Large intestine (tissue), 3 donors: ENCODE data around the gene AP1M1. TPM values are rescaled to one million over a fixed set of nuclear protein-coding genes. Genes with fewer than 3 reads are reported as not detected.
A peak's percentile ranks its signal among the peaks of the same experiment; 100 is the strongest.

ENCODE experiments used
- DNase-seq, 2 donors: peaks; one replicate each; pipeline versions ENCODE4 v3.0.0 to v3.0.0-alpha.2; 2013
- H3K27ac ChIP-seq: one replicate; pipeline ENCODE4 v1.5.1; 2013; ENCODE audit warnings: low read length
- H3K27me3 ChIP-seq: 2 replicates; pipeline ENCODE4 v1.6.1; 2013; ENCODE audit warnings: low read length; ENCODE audit not compliant: control insufficient read depth, insufficient read depth
- H3K36me3 ChIP-seq: 2 replicates; pipeline ENCODE4 v1.6.1; 2013; ENCODE audit warnings: low read length; ENCODE audit not compliant: control insufficient read depth, insufficient read depth
- H3K4me1 ChIP-seq: one replicate; pipeline ENCODE4 v1.6.1; 2013; ENCODE audit warnings: low read length; ENCODE audit not compliant: control insufficient read depth, insufficient read depth
- H3K4me3 ChIP-seq: one replicate; pipeline ENCODE4 v1.5.1; 2013; ENCODE audit warnings: low read length
- H3K9me3 ChIP-seq: one replicate; pipeline ENCODE4 v1.6.1; 2013; ENCODE audit warnings: mild to moderate bottlenecking, low read depth, low read length, moderate library complexity; ENCODE audit not compliant: control insufficient read depth
- WGBS: methylation state at CpG from one replicate; pipeline ENCODE4 v1.1.5; 2013; ENCODE audit warnings: low lambda C conversion rate; ENCODE audit not compliant: insufficient coverage; 5-methylcytosine and 5-hydroxymethylcytosine counted together
- polyA plus RNA-seq: library from polyadenylated mRNA; unstranded; fragments of 120-200 nt; gene quantifications from one replicate; pipeline ENCODE4 v1.2.1, GENCODE V29; 2013

Gene AP1M1
- polyA plus RNA-seq, 1 donor, result 32.8 TPM

DNA sequence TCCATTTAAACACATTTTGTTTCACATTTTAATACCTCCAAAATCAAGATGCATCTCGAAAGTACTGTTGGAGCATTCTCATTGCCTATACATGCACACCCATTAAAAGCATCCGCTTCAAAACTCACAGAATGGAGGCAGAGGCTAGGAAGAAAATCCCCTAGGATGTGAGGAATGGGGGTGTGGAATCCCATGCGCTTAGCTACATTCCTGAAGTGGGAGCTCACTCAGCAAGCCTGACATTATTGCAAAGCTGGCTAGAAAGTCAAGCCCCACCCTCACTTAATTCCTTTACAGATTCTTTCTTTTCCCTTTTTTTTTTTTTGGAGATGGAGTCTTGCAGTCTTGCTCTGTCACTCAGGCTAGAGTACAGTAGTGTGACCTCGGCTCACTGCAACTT, 17.1 kb upstream of the AP1M1 start:
- H3K9me3 ChIP-seq, result peaks cover under 1% of the 10 kb centered on the region
- H3K27me3 ChIP-seq, result no peaks in the 10 kb centered on the region
- no peak overlapping the region for H3K4me3 ChIP-seq
- no CpG with 5 or more reads among the region's 4 CpGs for WGBS
- H3K27ac ChIP-seq, result no peak overlapping the region
- no peaks in the 10 kb centered on the region for H3K36me3 ChIP-seq
- DNase-seq, result no peak
- H3K4me1 ChIP-seq, result peaks cover 3% of the 10 kb centered on the region

DNA sequence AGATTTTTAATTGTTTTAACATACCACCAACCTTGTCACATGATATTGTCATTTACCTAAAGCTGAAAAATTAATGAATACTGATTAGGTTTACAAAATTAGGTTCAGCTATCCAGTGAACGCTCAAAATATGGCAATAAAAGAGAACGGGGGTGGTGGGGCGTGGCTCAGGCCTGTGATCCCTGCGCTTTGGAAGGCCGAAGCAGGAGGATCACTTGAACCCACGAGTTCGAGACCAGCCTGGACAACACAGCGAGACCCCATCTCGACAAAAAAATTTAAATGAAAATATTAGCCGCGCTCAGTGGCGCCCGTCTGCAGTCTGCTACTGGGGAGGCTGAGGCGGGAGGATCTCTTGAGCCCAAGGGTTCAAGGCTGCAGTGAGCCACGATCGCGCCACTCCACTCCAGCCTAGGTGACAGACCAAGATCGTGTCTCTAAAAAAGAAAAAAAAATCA, 13.0 kb upstream of the AP1M1 start:
- peaks cover 18% of the 10 kb centered on the region for H3K36me3 ChIP-seq
- no peak for DNase-seq
- peaks cover 6% of the 10 kb centered on the region for H3K4me1 ChIP-seq
- H3K27ac ChIP-seq, result peak overlapping the region; percentile 53
- no peaks in the 10 kb centered on the region for H3K27me3 ChIP-seq
- WGBS, result 100% methylated on average over 1 of the region's 18 CpGs
- H3K9me3 ChIP-seq, result no peaks in the 10 kb centered on the region
- peak overlapping the region; percentile 100 for H3K4me3 ChIP-seq

DNA sequence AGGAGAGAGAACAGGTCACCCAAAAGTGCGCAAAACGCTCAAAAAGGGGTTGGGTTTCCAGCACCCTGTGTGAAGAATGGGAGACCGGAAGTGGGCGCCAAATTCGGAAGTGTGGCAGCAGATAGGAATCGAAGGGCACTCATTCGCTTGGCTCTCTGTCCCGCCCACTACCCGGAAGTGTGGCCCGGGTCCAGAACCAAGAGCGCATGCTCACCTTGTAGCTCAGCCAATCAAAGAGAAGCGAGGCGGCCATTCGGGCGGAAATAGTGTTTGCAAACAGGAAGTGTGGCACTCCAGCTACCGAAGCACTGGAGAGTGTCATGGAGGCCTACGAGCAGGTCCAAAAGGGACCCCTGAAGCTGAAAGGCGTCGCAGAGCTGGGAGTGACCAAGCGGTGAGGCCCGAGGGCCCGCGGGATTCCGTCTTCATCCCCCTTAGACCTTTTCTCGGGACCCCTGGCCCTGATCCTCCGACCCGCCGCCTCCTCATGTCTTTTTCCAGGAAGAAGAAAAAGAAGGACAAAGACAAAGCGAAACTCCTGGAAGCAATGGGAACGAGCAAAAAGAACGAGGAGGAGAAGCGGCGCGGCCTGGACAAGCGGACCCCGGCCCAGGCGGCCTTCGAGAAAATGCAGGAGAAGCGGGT, 12.5 kb upstream of the AP1M1 start, which contains the start of gene FAM32A:
FAM32A (plus strand) TSS at position 288 of the 645 bp plus-strand sequence; CDS start at position 321, 33 bp downstream.
- Histone ChIP-seq H3K9me3 (no peaks in the 10 kb centered on the region), H3K36me3 (peaks cover 24% of the 10 kb centered on the region), H3K27me3 (no peaks in the 10 kb centered on the region), H3K4me3 (peak within 1 kb of the TSS; percentile 100), H3K27ac (peak within 1 kb of the TSS; percentile 89), H3K4me1 (peaks cover 6% of the 10 kb centered on the region)
- peak; percentile 99 for DNase-seq
- 0% methylated on average over 2 of the region's 39 CpGs for WGBS

DNA sequence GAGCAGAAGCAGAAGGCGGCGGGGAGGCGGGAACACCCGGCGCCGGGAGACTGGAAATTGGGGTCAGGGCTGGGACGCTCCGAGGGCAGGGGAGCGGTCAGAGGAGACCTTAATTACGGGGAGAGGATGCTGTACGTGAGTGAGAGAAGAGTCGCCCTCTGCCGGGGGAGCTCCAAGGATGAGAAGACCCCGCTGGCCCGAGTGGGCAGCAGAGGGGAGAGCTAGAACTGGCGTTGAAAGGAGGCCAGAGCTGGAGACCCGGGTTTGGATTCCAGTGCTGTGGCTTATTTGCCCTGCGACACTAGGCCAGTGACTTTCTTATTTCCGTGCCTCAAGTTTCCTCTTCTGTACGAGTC, 12.0 kb upstream of the AP1M1 start:
- WGBS, result no CpG with 5 or more reads among the region's 20 CpGs
- Histone ChIP-seq H3K27ac (peak overlapping the region; percentile 89), H3K9me3 (no peaks in the 10 kb centered on the region), H3K4me1 (peaks cover 6% of the 10 kb centered on the region), H3K27me3 (no peaks in the 10 kb centered on the region), H3K4me3 (peak overlapping the region; percentile 100), H3K36me3 (peaks cover 29% of the 10 kb centered on the region)
- peak; percentile 18 to 43 for DNase-seq

DNA sequence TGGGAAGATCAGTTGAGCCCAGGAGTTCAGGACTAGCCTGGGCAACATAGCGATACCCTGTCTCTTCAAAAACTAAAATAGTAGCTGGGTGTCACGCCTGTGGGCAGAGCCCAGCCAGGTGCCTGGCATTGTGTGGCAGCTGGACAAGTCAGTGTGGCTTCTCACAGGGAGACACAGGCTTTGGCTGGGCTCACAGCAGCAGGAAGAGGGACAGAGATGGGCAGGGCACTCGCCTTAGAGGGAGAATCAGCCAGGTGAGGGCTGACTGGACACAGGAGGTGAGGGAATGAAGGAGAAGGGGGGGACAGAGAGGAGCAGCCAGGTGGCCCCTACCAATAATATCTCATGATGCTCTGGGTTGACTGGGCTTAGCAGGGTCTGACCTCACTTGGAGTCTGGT, 9.2 kb upstream of the AP1M1 start:
- H3K27me3 ChIP-seq, result no peaks in the 10 kb centered on the region
- H3K36me3 ChIP-seq, result peaks cover 48% of the 10 kb centered on the region
- no CpG with 5 or more reads among the region's 3 CpGs for WGBS
- H3K9me3 ChIP-seq, result no peaks in the 10 kb centered on the region
- H3K4me1 ChIP-seq, result peaks cover 6% of the 10 kb centered on the region
- H3K4me3 ChIP-seq, result no peak overlapping the region
- no peak overlapping the region for H3K27ac ChIP-seq
- no peak for DNase-seq

DNA sequence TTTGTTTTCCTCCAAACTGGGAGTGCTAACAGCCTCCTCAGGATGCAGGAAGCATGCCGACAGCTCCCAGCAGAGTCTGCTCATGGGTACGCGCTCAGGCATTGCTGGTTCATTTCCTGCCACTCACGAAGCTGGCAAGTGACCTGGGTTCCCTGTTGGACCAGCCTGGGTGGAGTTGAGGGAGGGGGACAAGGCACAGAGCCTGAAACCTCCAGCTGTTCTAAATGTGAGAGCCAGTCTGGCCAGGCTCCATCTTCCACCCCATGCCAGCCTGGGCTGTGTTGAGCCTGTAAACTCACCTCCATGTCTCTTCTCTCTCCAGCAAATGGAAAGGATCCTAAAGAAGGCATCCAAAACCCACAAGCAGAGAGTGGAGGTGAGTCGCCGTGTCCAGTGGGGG, 7.5 kb upstream of the AP1M1 start:
- peaks cover 3% of the 10 kb centered on the region for H3K4me1 ChIP-seq
- H3K9me3 ChIP-seq, result no peaks in the 10 kb centered on the region
- no peak for DNase-seq
- peaks cover 50% of the 10 kb centered on the region for H3K36me3 ChIP-seq
- no peaks in the 10 kb centered on the region for H3K27me3 ChIP-seq
- H3K4me3 ChIP-seq, result no peak overlapping the region
- no CpG with 5 or more reads among the region's 6 CpGs for WGBS
- H3K27ac ChIP-seq, result no peak overlapping the region

DNA sequence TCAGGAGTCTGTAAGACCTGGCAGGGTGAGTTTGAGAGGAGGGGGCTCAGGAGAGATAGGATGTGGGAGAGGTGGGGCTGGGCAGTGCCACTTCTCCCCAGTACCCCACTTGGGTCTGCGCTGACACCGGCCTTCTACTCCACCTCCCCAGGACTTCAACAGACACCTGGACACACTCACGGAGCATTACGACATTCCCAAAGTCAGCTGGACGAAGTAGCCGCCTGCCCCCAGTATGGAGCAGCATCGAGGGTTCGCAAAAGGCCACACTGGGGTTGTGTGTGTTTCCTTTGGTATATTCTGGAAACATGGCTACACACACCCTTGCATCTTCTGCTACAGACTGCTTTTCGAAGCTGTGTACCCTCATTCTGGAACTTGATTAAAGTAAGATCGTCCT, 7.0 kb upstream of the AP1M1 start:
- Histone ChIP-seq H3K4me1 (peaks cover 3% of the 10 kb centered on the region), H3K9me3 (no peaks in the 10 kb centered on the region), H3K36me3 (peaks cover 50% of the 10 kb centered on the region), H3K4me3 (no peak overlapping the region), H3K27ac (no peak overlapping the region), H3K27me3 (no peaks in the 10 kb centered on the region)
- WGBS, result no CpG with 5 or more reads among the region's 10 CpGs
- DNase-seq, result no peak

DNA sequence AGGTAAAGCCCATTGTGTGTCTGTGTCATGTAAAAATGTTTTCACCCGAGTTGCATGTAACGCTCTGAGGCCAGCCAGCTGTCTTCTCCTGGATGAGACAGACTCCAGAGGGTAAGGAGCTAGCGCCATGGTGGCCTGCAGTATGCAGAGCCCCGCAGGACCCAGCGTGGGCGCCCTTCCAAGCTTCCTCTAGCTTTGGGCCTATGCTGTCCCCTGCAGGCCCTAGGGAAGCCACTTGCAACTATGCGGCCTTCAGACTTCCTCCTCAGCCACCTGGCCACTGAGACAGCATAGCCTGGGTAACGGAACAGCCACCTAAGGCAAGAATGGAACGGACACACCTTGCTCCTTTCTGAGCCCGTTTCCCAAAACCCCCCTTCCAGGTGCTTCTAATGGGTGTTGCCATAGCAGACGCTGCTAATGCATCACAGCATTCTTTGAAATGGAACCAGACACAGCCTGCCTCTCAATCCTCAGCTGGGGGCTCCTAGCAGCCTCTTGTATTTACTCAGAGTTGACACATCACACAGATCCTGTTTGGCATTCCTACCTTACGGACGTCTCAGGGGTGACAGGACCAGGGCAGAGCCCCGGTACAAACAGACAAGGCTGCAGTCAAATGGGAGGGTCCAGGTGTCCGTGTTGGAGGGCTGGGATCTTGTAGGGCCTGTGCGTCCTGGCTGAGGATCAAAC, 6.3 kb upstream of the AP1M1 start:
- no peak overlapping the region for H3K4me3 ChIP-seq
- peaks cover 9% of the 10 kb centered on the region for H3K4me1 ChIP-seq
- no CpG with 5 or more reads among the region's 16 CpGs for WGBS
- H3K27me3 ChIP-seq, result no peaks in the 10 kb centered on the region
- no peak overlapping the region for H3K27ac ChIP-seq
- DNase-seq, result no peak
- peaks cover 50% of the 10 kb centered on the region for H3K36me3 ChIP-seq
- H3K9me3 ChIP-seq, result no peaks in the 10 kb centered on the region

DNA sequence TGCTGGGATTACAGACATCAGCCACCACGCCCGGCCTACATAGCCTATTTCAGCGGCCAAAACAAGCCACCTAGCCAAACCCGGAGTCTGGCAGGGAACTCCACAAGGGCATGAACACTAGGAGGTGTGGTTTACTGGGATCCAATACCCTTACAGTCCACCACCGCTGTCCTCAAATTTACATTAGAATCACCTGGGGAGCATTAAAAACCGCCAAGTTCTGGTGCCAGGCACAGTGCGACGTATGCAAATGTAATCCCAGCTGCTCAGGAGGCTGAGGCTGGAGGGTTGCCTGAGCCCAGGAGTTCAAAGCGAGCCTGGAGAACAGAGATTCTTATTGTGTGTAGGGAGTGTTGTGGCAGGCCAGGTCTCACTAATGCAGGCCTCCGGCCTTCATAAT, 4.2 kb upstream of the AP1M1 start:
- WGBS, result no CpG with 5 or more reads among the region's 10 CpGs

DNA sequence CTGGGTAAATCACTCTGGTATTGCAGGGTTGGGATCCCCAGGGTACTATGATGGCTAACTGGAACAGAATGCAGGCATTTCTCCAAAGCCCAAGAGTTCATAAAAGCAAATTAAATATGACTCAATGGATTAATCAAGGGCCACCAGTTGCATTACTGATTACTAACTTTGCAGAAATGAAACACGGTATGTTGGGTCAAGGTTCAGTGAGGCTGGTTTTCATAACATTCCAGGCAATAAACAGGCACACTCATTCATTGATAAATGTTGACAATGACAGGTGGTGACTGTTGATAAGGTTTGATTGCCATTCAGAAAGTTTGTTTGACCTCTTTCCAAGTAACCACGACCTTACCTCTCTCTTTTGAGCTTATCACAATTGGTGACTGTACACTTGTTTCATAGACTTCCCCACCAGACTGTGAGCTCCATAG, 506 bp upstream of the AP1M1 start:
- H3K27ac ChIP-seq, result peak overlapping the region; percentile 91
- no CpG with 5 or more reads among the region's 2 CpGs for WGBS
- DNase-seq, result peak; percentile 83 to 95
- H3K4me3 ChIP-seq, result peak overlapping the region; percentile 95
- H3K4me1 ChIP-seq, result peaks cover 45% of the 10 kb centered on the region
- H3K36me3 ChIP-seq, result peaks cover 16% of the 10 kb centered on the region
- no peaks in the 10 kb centered on the region for H3K9me3 ChIP-seq
- H3K27me3 ChIP-seq, result no peaks in the 10 kb centered on the region

More for the DNA sequence above, 4.2 kb upstream of the AP1M1 start:
- Histone ChIP-seq H3K27ac (no peak overlapping the region), H3K27me3 (no peaks in the 10 kb centered on the region), H3K4me3 (no peak overlapping the region), H3K9me3 (no peaks in the 10 kb centered on the region), H3K4me1 (peaks cover 14% of the 10 kb centered on the region), H3K36me3 (peaks cover 41% of the 10 kb centered on the region)
- no peak for DNase-seq

DNA sequence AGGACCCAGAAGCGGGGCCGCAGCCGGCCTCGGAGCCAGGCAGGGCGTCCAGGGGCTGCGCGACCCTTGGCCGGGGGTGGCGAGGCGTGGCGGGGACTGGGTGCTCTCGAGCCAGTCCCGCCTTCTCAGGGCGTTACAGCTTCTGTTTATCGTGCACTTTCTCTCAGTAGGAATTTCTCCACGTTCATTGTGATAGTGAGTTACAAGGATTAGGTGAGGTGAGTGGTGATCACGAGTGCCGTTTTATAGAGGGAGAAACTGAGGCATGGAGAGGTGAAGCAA, 600 bp downstream of the AP1M1 start:
- DNase-seq, result peak; percentile 69 to 86
- no peaks in the 10 kb centered on the region for H3K27me3 ChIP-seq
- peaks cover 45% of the 10 kb centered on the region for H3K4me1 ChIP-seq
- peak overlapping the region; percentile 91 for H3K27ac ChIP-seq
- WGBS, result no CpG with 5 or more reads among the region's 18 CpGs
- peaks cover 24% of the 10 kb centered on the region for H3K36me3 ChIP-seq
- H3K9me3 ChIP-seq, result no peaks in the 10 kb centered on the region
- H3K4me3 ChIP-seq, result peak overlapping the region; percentile 95
